Testis (tissue), 3 donors: ENCODE measurements around the gene PIP5KL1. TPM values are rescaled to one million over a fixed set of nuclear protein-coding genes. Genes with fewer than 3 reads are reported as not detected.
A peak's percentile ranks its signal among the peaks of the same experiment; 100 is the strongest.

Experiments used
- DNase-seq: peaks from one replicate; pipeline ENCODE4 v3.0.0-alpha.2; 2019
- H3K27ac ChIP-seq, 2 donors: fragments of 200-600 bp; sonication (generic); one replicate each; pipeline ENCODE4 v1.5.1; 2019
- H3K27me3 ChIP-seq: fragments of 200-600 bp; sonication (generic); one replicate; pipeline ENCODE4 v1.5.1; 2019
- H3K36me3 ChIP-seq: fragments of 200-600 bp; sonication (generic); one replicate; pipeline ENCODE4 v1.5.1; 2017; ENCODE audit warnings: low read depth; ENCODE audit errors: missing control alignments
- H3K4me1 ChIP-seq: fragments of 200-600 bp; sonication (generic); one replicate; pipeline ENCODE4 v1.5.1; 2019
- H3K4me3 ChIP-seq, 2 donors: fragments of 200-600 bp; sonication (generic); one replicate each; pipeline ENCODE4 v1.5.1; 2017 to 2019
- H3K9me3 ChIP-seq: fragments of 200-600 bp; sonication (generic); one replicate; pipeline ENCODE4 v1.5.1; 2017
- CTCF ChIP-seq, 3 experiments: fragments of 450-650 bp in 2 of 3; fragments of 200-600 bp in 1 of 3; sonication (generic) in 1 of 3; IDR thresholded peaks; one replicate each; pipeline ENCODE4 v1.5.1; 2016 to 2019; ENCODE audit warnings: antibody characterized with exemption in 3 of 3, mild to moderate bottlenecking in 2 of 3, moderate library complexity in 1 of 3
- POLR2A ChIP-seq: fragments of 450-650 bp; IDR thresholded peaks from one replicate; pipeline ENCODE4 v1.6.1; 2017; ENCODE audit warnings: antibody characterized with exemption, mild to moderate bottlenecking, moderate library complexity
- WGBS, 2 donors: methylation state at CpG; one replicate each; pipeline ENCODE4 v1.1.5; 2018; 5-methylcytosine and 5-hydroxymethylcytosine counted together
- intact Hi-C: fragments of 100-400 bp; cut with DNase I; formaldehyde crosslinking; loops from one replicate; pipeline ENCODE4 v1.15.1; 2023; ENCODE audit warnings: low total_unique reads
- polyA plus RNA-seq: library from polyadenylated mRNA; stranded (reverse); fragments of 350-450 nt; fragmentation: Illumina TruSeq; extraction: RNeasy Lipid Tissue Mini Kit (QIAGEN cat#74804); gene quantifications from one replicate; pipeline ENCODE4 v1.2.3, GENCODE V29; 2014; ENCODE audit warnings: low read depth, low replicate concordance; ENCODE audit not compliant: insufficient read depth
- total RNA-seq, 2 donors: library from RNA; depleted of rRNA; stranded (reverse); fragments of >200 nt; gene quantifications; one replicate each; pipeline ENCODE4 v1.2.3, GENCODE V29; 2016

The PIP5KL1 gene
- total and polyA plus RNA-seq, 3 donors from 2014 or later = 3.9 to 10.2 (median 8.4) TPM

- 21 to 36% methylated on average over 10 of the region's 10 CpGs for WGBS, 2 donors
- peak overlapping the region; percentile 37 to 65 for H3K27ac ChIP-seq
- H3K27me3 ChIP-seq = no peaks in the 10 kb centered on the region
- H3K4me3 ChIP-seq = no peak overlapping the region
- no peak for DNase-seq
- no peaks in the 10 kb centered on the region for H3K36me3 ChIP-seq
- intact Hi-C loops = no loop called here
- peaks cover 74% of the 10 kb centered on the region for H3K4me1 ChIP-seq
- no peaks in the 10 kb centered on the region for H3K9me3 ChIP-seq
- TF ChIP-seq CTCF (IDR thresholded peaks at IDR 0.05) = no peak
- no peak for TF ChIP-seq POLR2A
Observed at GRCh38 chr9:127974769-127975261, 44.2 kb upstream of the PIP5KL1 start.

DNA sequence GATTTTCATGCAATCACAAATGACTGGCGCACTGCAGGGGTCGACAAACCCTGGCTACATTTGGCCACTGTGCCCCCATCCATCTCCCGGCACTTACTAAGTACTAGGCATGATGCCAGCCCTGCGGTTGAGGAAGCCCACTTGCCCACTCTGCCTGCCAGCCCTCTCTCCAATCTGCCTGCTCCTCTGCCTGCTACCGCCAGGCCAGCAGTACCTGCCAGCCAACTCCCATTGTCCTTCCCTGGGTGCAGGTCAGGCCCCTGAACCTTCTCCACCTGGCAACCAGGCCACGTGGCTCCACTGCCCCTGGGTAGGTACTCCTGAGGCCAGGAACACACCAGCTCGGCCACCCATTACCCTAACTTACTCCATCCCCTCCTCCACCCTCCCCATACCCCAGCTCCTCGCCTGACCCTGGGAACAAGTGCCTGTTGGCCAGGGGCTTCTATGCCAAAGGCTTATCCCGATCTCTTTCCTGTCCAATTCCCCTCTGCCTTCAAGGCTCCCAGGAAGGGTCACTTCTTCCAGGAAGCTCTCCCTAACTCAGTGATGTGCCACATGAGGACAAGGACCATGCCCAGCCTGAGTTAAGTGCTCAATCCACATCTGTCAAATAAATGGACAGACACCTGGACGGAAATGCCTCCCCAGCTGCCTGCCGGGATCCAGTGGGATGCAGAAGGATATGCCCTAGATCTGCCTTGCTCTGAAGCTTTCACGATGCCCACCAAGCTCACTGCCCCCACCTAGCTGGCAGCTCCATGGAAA is 43.6 kb upstream of the PIP5KL1 start:
- H3K4me3 ChIP-seq = no peak overlapping the region
- DNase-seq = no peak
- peak overlapping the region; percentile 37 to 65 for H3K27ac ChIP-seq
- TF ChIP-seq CTCF (IDR thresholded peaks at IDR 0.05) = no peak
- TF ChIP-seq POLR2A = no peak
- no peaks in the 10 kb centered on the region for H3K27me3 ChIP-seq
- intact Hi-C loops = no loop called here
- whole genome bisulfite sequencing, 2 donors = 56 to 58% methylated on average over 11 to 12 of the region's 12 CpGs
- no peaks in the 10 kb centered on the region for H3K9me3 ChIP-seq
- H3K4me1 ChIP-seq = peaks cover 81% of the 10 kb centered on the region
- no peaks in the 10 kb centered on the region for H3K36me3 ChIP-seq

DNA sequence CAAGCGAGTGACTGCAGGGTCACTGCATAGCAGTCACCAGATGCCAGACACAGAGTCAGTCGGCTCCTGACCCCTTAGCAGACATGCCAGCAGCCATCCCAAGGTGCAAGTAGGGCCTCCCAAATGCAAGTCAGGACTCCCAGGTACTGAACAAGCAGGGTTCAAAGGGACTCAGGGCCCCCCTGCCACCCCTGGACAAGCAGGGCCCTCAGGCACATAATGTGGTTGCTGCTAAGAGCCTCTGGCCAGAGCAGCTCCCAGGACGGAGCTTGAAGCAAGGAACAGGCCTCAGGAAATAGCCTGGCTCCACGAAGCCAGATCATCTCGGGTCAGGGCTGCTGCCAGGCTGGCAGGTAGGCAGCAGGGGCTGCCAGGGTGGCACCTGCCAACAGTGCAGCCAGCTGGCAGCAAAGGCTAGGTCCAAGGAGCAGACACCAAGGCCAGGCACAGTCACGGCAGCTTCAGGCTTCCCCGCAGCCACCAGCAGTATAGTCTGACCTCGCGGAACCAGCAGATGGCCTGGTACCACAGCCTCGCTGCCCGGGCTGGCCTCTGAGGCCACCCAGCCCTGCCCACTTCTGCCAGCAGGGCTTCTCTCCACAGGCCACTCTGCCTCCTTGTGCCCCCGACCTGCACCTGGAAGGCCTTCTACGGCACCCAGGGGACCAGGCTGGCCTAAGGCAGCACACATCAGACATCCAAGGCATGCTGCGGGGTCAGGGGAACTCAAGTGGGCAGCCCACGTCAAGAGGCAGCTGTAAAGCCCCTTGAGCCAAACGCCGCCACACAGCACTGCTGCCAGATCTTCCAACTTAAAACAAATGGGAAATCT is 42.8 kb upstream of the PIP5KL1 start:
- DNase-seq = no peak
- peak overlapping the region; percentile 37 to 65 for H3K27ac ChIP-seq
- H3K9me3 ChIP-seq = no peaks in the 10 kb centered on the region
- intact Hi-C loops = no loop called here
- H3K36me3 ChIP-seq = no peaks in the 10 kb centered on the region
- WGBS, 2 donors = 47 to 52% methylated on average over 7 to 17 of the region's 17 CpGs
- no peaks in the 10 kb centered on the region for H3K27me3 ChIP-seq
- no peak for TF ChIP-seq CTCF (IDR thresholded peaks at IDR 0.05)
- no peak for TF ChIP-seq POLR2A
- H3K4me3 ChIP-seq = no peak overlapping the region
- H3K4me1 ChIP-seq = peaks cover 89% of the 10 kb centered on the region

- peak overlapping the region; percentile 37 to 65 for H3K27ac ChIP-seq
- intact Hi-C loops = no loop called here
- H3K4me3 ChIP-seq = no peak overlapping the region
- no peaks in the 10 kb centered on the region for H3K9me3 ChIP-seq
- 27 to 66% methylated on average over 6 to 8 of the region's 12 CpGs for WGBS, 2 donors
- H3K4me1 ChIP-seq = peaks cover 94% of the 10 kb centered on the region
- H3K36me3 ChIP-seq = no peaks in the 10 kb centered on the region
- H3K27me3 ChIP-seq = no peaks in the 10 kb centered on the region
- DNase-seq = peak; percentile 84
- TF ChIP-seq CTCF (IDR thresholded peaks at IDR 0.05) (no peak), POLR2A (no peak)
Observed at GRCh38 chr9:127972236-127972871, 41.8 kb upstream of the PIP5KL1 start.
